Endodermal cell (in vitro differentiated cells): ENCODE results near the gene ST8SIA1. TPM values are rescaled to one million over a fixed set of nuclear protein-coding genes. Genes with fewer than 3 reads are reported as not detected.

Source experiments
- DNase-seq: peaks from one replicate; pipeline ENCODE4 v3.0.0-alpha.2; 2017
- H3K27ac ChIP-seq: 2 replicates; pipeline ENCODE4 v1.5.1; 2013; ENCODE audit warnings: mild to moderate bottlenecking, low read depth, low read length, moderate library complexity
- H3K27me3 ChIP-seq: 2 replicates; pipeline ENCODE4 v1.6.1; 2013; ENCODE audit warnings: mild to moderate bottlenecking, low read length, moderate library complexity; ENCODE audit not compliant: insufficient read depth, control insufficient read depth, poor library complexity, severe bottlenecking
- H3K36me3 ChIP-seq: 2 replicates; pipeline ENCODE4 v1.7.0; 2013; ENCODE audit warnings: mild to moderate bottlenecking, low read length, moderate library complexity; ENCODE audit not compliant: control insufficient read depth, insufficient read depth
- H3K4me1 ChIP-seq: one replicate; pipeline ENCODE4 v1.7.0; 2013; ENCODE audit warnings: low read length; ENCODE audit not compliant: control insufficient read depth, insufficient read depth
- H3K4me3 ChIP-seq: 2 replicates; pipeline ENCODE4 v1.5.1; 2013; ENCODE audit warnings: mild to moderate bottlenecking, low read length, moderate library complexity
- H3K9ac ChIP-seq: 2 replicates; pipeline ENCODE4 v1.6.1; 2013; ENCODE audit warnings: mild to moderate bottlenecking, low read length, moderate library complexity; ENCODE audit not compliant: poor library complexity, severe bottlenecking; ENCODE audit errors: extremely low read depth
- H3K9me3 ChIP-seq: 2 replicates; pipeline ENCODE4 v1.6.1; 2013; ENCODE audit warnings: mild to moderate bottlenecking, low read length, moderate library complexity; ENCODE audit not compliant: control insufficient read depth
- H3K27ac Mint-ChIP-seq: 2 replicates; pipeline ENCODE4 v1.8.0; 2020; ENCODE audit warnings: mixed read lengths
- H3K27me3 Mint-ChIP-seq: 2 replicates; pipeline ENCODE4 v1.8.0; 2021; ENCODE audit warnings: mild to moderate bottlenecking, mixed read lengths; ENCODE audit not compliant: insufficient read depth
- H3K36me3 Mint-ChIP-seq: 2 replicates; pipeline ENCODE4 v1.8.0; 2020; ENCODE audit warnings: low read depth, mixed read lengths
- H3K4me1 Mint-ChIP-seq: 2 replicates; pipeline ENCODE4 v1.8.0; 2020; ENCODE audit warnings: mixed read lengths
- H3K4me3 Mint-ChIP-seq: 2 replicates; pipeline ENCODE4 v1.8.0; 2020; ENCODE audit warnings: mild to moderate bottlenecking, moderate library complexity, mixed read lengths
- H3K9me3 Mint-ChIP-seq: 2 replicates; pipeline ENCODE4 v1.8.0; 2020; ENCODE audit warnings: mild to moderate bottlenecking, mixed read lengths
- CTCF ChIP-seq: fragments of 200-600 bp; sonication (generic); conservative IDR thresholded peaks from 2 replicates; pipeline ENCODE4 v1.5.0; 2021; ENCODE audit warnings: antibody characterized with exemption, mild to moderate bottlenecking
- WGBS, 2 experiments: methylation state at CpG; one replicate each; pipeline versions ENCODE4 v1.1.5 to v1.1.7; 2013; ENCODE audit warnings: missing lambda C conversion rate in 2 of 2, mixed read lengths in 1 of 2; ENCODE audit not compliant: insufficient coverage in 1 of 2, insufficient read length in 1 of 2; 5-methylcytosine and 5-hydroxymethylcytosine counted together
- total RNA-seq, 2 donors: library from RNA; stranded (reverse); fragmentation: NEBNext Ultra II Directional in 1 of 2; extraction: Animal tissue kit (Norgen Biotek cat#: 25700) in 1 of 2; gene quantifications; 2 replicates in 1 of 2; 3 replicates in 1 of 2; pipeline ENCODE4 v1.2.1, GENCODE V29; 2021

The ST8SIA1 gene
- total RNA-seq, 2 donors from 2014 or later: 11.2 to 13.3 TPM

- no peaks in the 10 kb centered on the region for H3K27me3 ChIP-seq
- Mint-ChIP-seq H3K27ac (no peak overlapping the region), H3K4me1 (no peaks in the 10 kb centered on the region), H3K36me3 (no peaks in the 10 kb centered on the region), H3K27me3 (no peaks in the 10 kb centered on the region), H3K9me3 (peaks cover 11% of the 10 kb centered on the region), H3K4me3 (no peak overlapping the region)
- no peaks in the 10 kb centered on the region for H3K9me3 ChIP-seq
- H3K4me1 ChIP-seq: no peaks in the 10 kb centered on the region
- 73 to 75% methylated on average over 5 of the region's 5 CpGs for WGBS, 2 experiments
- H3K36me3 ChIP-seq: peaks cover 6% of the 10 kb centered on the region
- H3K4me3 ChIP-seq: no peak overlapping the region
- H3K9ac ChIP-seq: no peak overlapping the region
- no peak for TF ChIP-seq CTCF
- H3K27ac ChIP-seq: no peak overlapping the region
- no peak for DNase-seq
Measured at GRCh38 chr12:22202847-22203246, 131.7 kb downstream of the ST8SIA1 start.

GRCh38 chr12:22201101-22201500 lies 133.4 kb downstream of the ST8SIA1 start:
- H3K4me3 Mint-ChIP-seq: no peak overlapping the region
- no peaks in the 10 kb centered on the region for H3K36me3 Mint-ChIP-seq
- Histone ChIP-seq H3K4me1 (no peaks in the 10 kb centered on the region), H3K27ac (no peak overlapping the region), H3K27me3 (no peaks in the 10 kb centered on the region), H3K9me3 (no peaks in the 10 kb centered on the region), H3K36me3 (peaks cover 6% of the 10 kb centered on the region), H3K9ac (no peak overlapping the region), H3K4me3 (no peak overlapping the region)
- TF ChIP-seq CTCF: no peak
- H3K9me3 Mint-ChIP-seq: peaks cover 11% of the 10 kb centered on the region
- DNase-seq: no peak
- H3K27ac Mint-ChIP-seq: no peak overlapping the region
- 87 to 100% methylated on average over 1 to 2 of the region's 3 CpGs for WGBS, 2 experiments
- no peaks in the 10 kb centered on the region for H3K27me3 Mint-ChIP-seq
- no peaks in the 10 kb centered on the region for H3K4me1 Mint-ChIP-seq

- Histone ChIP-seq H3K36me3 (peaks cover 1% of the 10 kb centered on the region), H3K4me3 (no peak overlapping the region), H3K4me1 (no peaks in the 10 kb centered on the region), H3K9ac (no peak overlapping the region), H3K27me3 (no peaks in the 10 kb centered on the region), H3K9me3 (no peaks in the 10 kb centered on the region), H3K27ac (no peak overlapping the region)
- no peaks in the 10 kb centered on the region for H3K4me1 Mint-ChIP-seq
- H3K27me3 Mint-ChIP-seq: no peaks in the 10 kb centered on the region
- 96% methylated on average over 1 of the region's 1 CpG; no CpG with 5 or more reads in 1 of the 2 experiments for WGBS, 2 experiments
- no peak for TF ChIP-seq CTCF
- H3K9me3 Mint-ChIP-seq: no peaks in the 10 kb centered on the region
- no peaks in the 10 kb centered on the region for H3K36me3 Mint-ChIP-seq
- no peak for DNase-seq
- no peak overlapping the region for H3K27ac Mint-ChIP-seq
- no peak overlapping the region for H3K4me3 Mint-ChIP-seq
Measured at GRCh38 chr12:22196236-22196635, 138.3 kb downstream of the ST8SIA1 start.
